Esophagus (tissue), 2 donors: ENCODE data around the gene PTPN7. TPM values are rescaled to one million over a fixed set of nuclear protein-coding genes. Genes with fewer than 3 reads are reported as not detected.
A peak's percentile ranks its signal among the peaks of the same experiment; 100 is the strongest.
"Not testable (repeated sequence)": the region's sequence is repeated elsewhere in the genome, so short reads cannot be mapped to it uniquely, and the experiment has no call there.

Experiments used
- H3K27ac ChIP-seq, 2 donors: one replicate each; pipeline ENCODE4 v1.5.1; 2013; ENCODE audit warnings: low read depth in 2 of 2, mild to moderate bottlenecking in 2 of 2, inconsistent platforms in 1 of 2, low read length in 1 of 2, moderate library complexity in 1 of 2
- H3K27me3 ChIP-seq, 2 donors: one replicate each; pipeline ENCODE4 v1.6.1; 2013; ENCODE audit warnings: low read length in 2 of 2, control low read depth in 1 of 2, mild to moderate bottlenecking in 1 of 2; ENCODE audit not compliant: insufficient read depth in 2 of 2, control insufficient read depth in 1 of 2
- H3K36me3 ChIP-seq, 2 donors: one replicate each; pipeline ENCODE4 v1.6.1; 2013; ENCODE audit warnings: low read length in 1 of 2; ENCODE audit not compliant: control insufficient read depth in 2 of 2, insufficient read depth in 2 of 2
- H3K4me1 ChIP-seq, 2 donors: one replicate each; pipeline ENCODE4 v1.6.1; 2013; ENCODE audit warnings: low read length in 1 of 2; ENCODE audit not compliant: control insufficient read depth in 2 of 2, insufficient read depth in 2 of 2
- H3K4me3 ChIP-seq, 2 donors: one replicate each; pipeline ENCODE4 v1.5.1; 2013; ENCODE audit warnings: low read length in 2 of 2, mild to moderate bottlenecking in 2 of 2, low read depth in 1 of 2, moderate library complexity in 1 of 2
- H3K9me3 ChIP-seq, 2 donors: one replicate each; pipeline ENCODE4 v1.6.1; 2013; ENCODE audit warnings: mild to moderate bottlenecking in 2 of 2, low read depth in 1 of 2, low read length in 1 of 2, moderate library complexity in 1 of 2; ENCODE audit not compliant: control insufficient read depth in 2 of 2, insufficient read depth in 1 of 2
- WGBS, 2 donors: extraction: QIAGEN DNeasy Blood & Tissue Kit; methylation state at CpG; one replicate each; pipeline ENCODE4 v1.1.7; 2013; 5-methylcytosine and 5-hydroxymethylcytosine counted together
- polyA plus RNA-seq, 2 donors: library from polyadenylated mRNA; stranded (reverse); fragments of 200-250 nt; gene quantifications; one replicate each; pipeline ENCODE4 v1.2.3, GENCODE V29; 2013
- donor health status: healthy with polysubstance abuse.
- donor health status: Bipolar disorder and iron deficiency.

PTPN7 gene
- polyA plus RNA-seq, 2 donors: 1.6 to 1.9 TPM

- 84 to 86% methylated on average over 7 of the region's 7 CpGs for WGBS, 2 donors
- Histone ChIP-seq H3K9me3 (no peaks in the 10 kb centered on the region), H3K36me3 (no peaks in the 10 kb centered on the region), H3K27me3 (no peaks in the 10 kb centered on the region), H3K27ac (no peak overlapping the region), H3K4me3 (no peak overlapping the region), H3K4me1 (no peaks in the 10 kb centered on the region)
These were observed 36.3 kb downstream of the PTPN7 start for GRCh38 chr1:202124142-202124541.

GRCh38 chr1:202123336-202123813 is 37.0 kb downstream of the PTPN7 start:
- no peaks in the 10 kb centered on the region for H3K9me3 ChIP-seq
- no peak overlapping the region for H3K4me3 ChIP-seq
- 84 to 91% methylated on average over 10 of the region's 10 CpGs for WGBS, 2 donors
- H3K27ac ChIP-seq: no peak overlapping the region
- H3K36me3 ChIP-seq: no peaks in the 10 kb centered on the region
- no peaks in the 10 kb centered on the region for H3K4me1 ChIP-seq
- no peaks in the 10 kb centered on the region for H3K27me3 ChIP-seq

GRCh38 chr1:202122639-202123335 is 37.6 kb downstream of the PTPN7 start, which contains the start of gene GPR37L1:
GPR37L1 (plus strand) TSS chr1:202122917; CDS start chr1:202122964, 47 bp downstream.
- Histone ChIP-seq H3K27ac (no peak within 1 kb of the TSS), H3K36me3 (no peaks in the 10 kb centered on the region), H3K4me1 (no peaks in the 10 kb centered on the region), H3K9me3 (no peaks in the 10 kb centered on the region), H3K27me3 (no peaks in the 10 kb centered on the region), H3K4me3 (no peak within 1 kb of the TSS)
- 54 to 59% methylated on average over 19 of the region's 19 CpGs for WGBS, 2 donors

GRCh38 chr1:202121006-202121405 is 39.4 kb downstream of the PTPN7 start:
- no peaks in the 10 kb centered on the region for H3K4me1 ChIP-seq
- H3K4me3 ChIP-seq: no peak overlapping the region
- H3K36me3 ChIP-seq: no peaks in the 10 kb centered on the region
- H3K27ac ChIP-seq: no peak overlapping the region
- WGBS, 2 donors: 58 to 66% methylated on average over 7 of the region's 7 CpGs
- no peaks in the 10 kb centered on the region for H3K9me3 ChIP-seq
- H3K27me3 ChIP-seq: no peaks in the 10 kb centered on the region

GRCh38 chr1:202117898-202118371 is 42.5 kb downstream of the PTPN7 start:
- H3K36me3 ChIP-seq: no peaks in the 10 kb centered on the region
- H3K27ac ChIP-seq: peak overlapping the region in 1 of 2 donors; percentile 77
- no peaks in the 10 kb centered on the region for H3K9me3 ChIP-seq
- peaks cover 0 to 3% of the 10 kb centered on the region in 2 donors for H3K4me1 ChIP-seq
- no peaks in the 10 kb centered on the region for H3K27me3 ChIP-seq
- no peak overlapping the region for H3K4me3 ChIP-seq
- WGBS, 2 donors: 71 to 73% methylated on average over 10 of the region's 10 CpGs

GRCh38 chr1:202116287-202116686 is 44.1 kb downstream of the PTPN7 start:
- Histone ChIP-seq H3K27ac (no peak overlapping the region), H3K4me1 (peaks cover 0 to 3% of the 10 kb centered on the region in 2 donors), H3K4me3 (no peak overlapping the region), H3K9me3 (no peaks in the 10 kb centered on the region), H3K27me3 (no peaks in the 10 kb centered on the region), H3K36me3 (no peaks in the 10 kb centered on the region)
- WGBS, 2 donors: 95% methylated on average over 8 of the region's 8 CpGs

GRCh38 chr1:202113690-202114300 is 46.6 kb downstream of the PTPN7 start:
- H3K36me3 ChIP-seq: no peaks in the 10 kb centered on the region
- no peaks in the 10 kb centered on the region for H3K27me3 ChIP-seq
- WGBS, 2 donors: 54 to 56% methylated on average over 2 of the region's 2 CpGs
- H3K4me1 ChIP-seq: peaks cover 3 to 5% of the 10 kb centered on the region in 2 donors
- H3K27ac ChIP-seq: peak overlapping the region in 1 of 2 donors; percentile 45
- H3K4me3 ChIP-seq: no peak overlapping the region
- H3K9me3 ChIP-seq: no peaks in the 10 kb centered on the region

- Histone ChIP-seq H3K4me1 (peaks cover 3 to 9% of the 10 kb centered on the region in 2 donors), H3K36me3 (no peaks in the 10 kb centered on the region), H3K9me3 (no peaks in the 10 kb centered on the region), H3K27ac (peak overlapping the region; percentile 3 to 56), H3K4me3 (no peak overlapping the region), H3K27me3 (no peaks in the 10 kb centered on the region)
- WGBS, 2 donors: 17 to 27% methylated on average over 5 of the region's 5 CpGs
These were observed 47.3 kb downstream of the PTPN7 start for GRCh38 chr1:202112859-202113689.

- H3K9me3 ChIP-seq, H3K27me3 ChIP-seq, H3K4me3 ChIP-seq, H3K27ac ChIP-seq, H3K36me3 ChIP-seq: not testable (repeated sequence)
- peaks cover 13 to 22% of the 10 kb centered on the region in 2 donors for H3K4me1 ChIP-seq
- WGBS, 2 donors: 85 to 86% methylated on average over 7 of the region's 7 CpGs
These were observed 48.8 kb downstream of the PTPN7 start for GRCh38 chr1:202111589-202111988.
